Uterus (tissue), 2 donors: ENCODE results near the gene PGA3.
"Not testable (repeated sequence)": the region's sequence is repeated elsewhere in the genome, so short reads cannot be mapped to it uniquely, and the experiment has no call there.

Source experiments
- CTCF ChIP-seq, 4 experiments: fragments of 200-600 bp in 2 of 4; fragments of 450-650 bp in 2 of 4; sonication (generic) in 2 of 4; IDR thresholded peaks; one replicate each; pipeline ENCODE4 v1.5.1; 2016 to 2019; ENCODE audit warnings: antibody characterized with exemption in 4 of 4, mild to moderate bottlenecking in 2 of 4, moderate library complexity in 1 of 4
- POLR2A ChIP-seq, 2 donors: fragments of 450-650 bp; IDR thresholded peaks; one replicate each; pipeline ENCODE4 v1.6.1; 2016; ENCODE audit warnings: antibody characterized with exemption in 2 of 2, mild to moderate bottlenecking in 1 of 2, moderate library complexity in 1 of 2

GRCh38 chr11:61222692-61223091, 19.4 kb downstream of the PGA3 start:
- not testable (repeated sequence) for TF ChIP-seq CTCF, POLR2A (IDR thresholded peaks at IDR 0.05)
